GM18498 (cell line): Measurements from ENCODE around the gene PDE3B.
A peak's percentile ranks its signal among the peaks of the same experiment; 100 is the strongest.
"Not testable (repeated sequence)": the region's sequence is repeated elsewhere in the genome, so short reads cannot be mapped to it uniquely, and the experiment has no call there.

Experiments
- ATAC-seq: cut with Tn5 transposase; IDR thresholded peaks from one replicate; pipeline ENCODE4 v1.9.1; 2021; ENCODE audit warnings: mild to moderate bottlenecking, moderate library complexity; ENCODE audit not compliant: unreplicated experiment

PDE3B gene

DNA sequence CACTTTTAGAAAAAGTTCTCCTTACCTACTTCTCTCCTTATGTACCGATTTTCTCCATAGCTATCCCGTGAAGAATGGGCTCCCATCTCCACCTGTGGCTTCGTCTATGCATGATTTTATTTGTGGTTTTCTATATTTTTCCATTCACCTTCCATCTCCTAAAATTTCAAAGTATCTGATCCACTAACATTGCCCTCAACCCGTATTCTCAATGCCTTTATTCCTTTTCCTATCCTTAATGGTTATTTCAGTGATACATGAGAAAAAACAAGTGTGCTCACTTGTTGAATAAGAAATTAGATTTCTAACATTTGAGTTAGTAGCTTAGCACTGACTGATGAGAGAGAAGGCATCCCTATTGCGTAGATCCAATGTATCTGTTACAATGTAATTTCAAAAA lies 231.6 kb downstream of the PDE3B start:
- ATAC-seq: no peak

DNA sequence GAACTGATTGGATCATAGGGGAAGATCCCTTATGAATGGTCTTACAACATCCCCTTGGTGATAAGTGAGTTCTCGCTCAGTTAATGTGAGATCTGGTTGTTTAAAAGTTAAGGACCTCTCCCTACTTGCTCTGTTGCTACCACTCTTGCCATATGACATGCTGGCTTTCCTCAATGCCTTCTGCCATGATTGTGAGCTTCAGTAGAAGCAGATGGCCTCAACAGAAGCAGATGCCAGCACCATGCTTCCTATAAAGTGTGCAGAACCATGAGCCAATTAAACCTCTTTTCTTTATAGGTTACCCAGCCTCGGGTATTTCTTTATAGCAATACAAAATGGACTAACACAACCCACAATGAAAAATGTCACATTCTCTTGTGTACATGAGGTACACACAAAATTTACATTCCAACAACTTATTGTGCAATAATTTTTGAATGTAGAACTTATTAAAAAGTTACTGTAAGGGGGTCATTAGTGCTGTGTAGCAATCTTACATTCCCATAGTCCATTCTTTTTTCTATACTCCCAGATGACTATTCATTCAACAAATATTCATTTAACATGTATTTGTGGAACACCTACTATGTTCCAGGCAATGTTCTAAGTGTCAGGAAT lies 238.1 kb downstream of the PDE3B start:
- ATAC-seq: no peak

DNA sequence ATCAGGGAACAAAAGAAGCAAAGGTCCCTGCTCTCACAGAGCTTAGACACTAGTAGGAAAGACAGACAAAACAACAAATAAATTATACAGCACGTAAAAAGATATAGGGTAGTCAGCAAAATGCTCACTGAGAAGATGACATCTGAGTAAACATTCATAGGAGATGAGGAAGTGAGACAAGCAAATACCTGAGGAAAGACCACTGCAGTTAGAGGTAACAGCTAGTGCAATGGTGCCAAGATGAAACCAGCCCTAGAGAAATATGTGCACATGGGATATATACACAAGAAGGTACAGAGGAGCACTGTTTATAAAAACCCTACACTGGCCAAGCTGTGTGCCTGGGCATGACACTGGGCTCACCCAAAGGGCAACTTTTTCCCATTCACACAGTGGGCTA lies 238.6 kb downstream of the PDE3B start:
- ATAC-seq: no peak

GRCh38 chr11:14883683-14884082 lies 240.1 kb downstream of the PDE3B start:
- ATAC-seq: not testable (repeated sequence)

DNA sequence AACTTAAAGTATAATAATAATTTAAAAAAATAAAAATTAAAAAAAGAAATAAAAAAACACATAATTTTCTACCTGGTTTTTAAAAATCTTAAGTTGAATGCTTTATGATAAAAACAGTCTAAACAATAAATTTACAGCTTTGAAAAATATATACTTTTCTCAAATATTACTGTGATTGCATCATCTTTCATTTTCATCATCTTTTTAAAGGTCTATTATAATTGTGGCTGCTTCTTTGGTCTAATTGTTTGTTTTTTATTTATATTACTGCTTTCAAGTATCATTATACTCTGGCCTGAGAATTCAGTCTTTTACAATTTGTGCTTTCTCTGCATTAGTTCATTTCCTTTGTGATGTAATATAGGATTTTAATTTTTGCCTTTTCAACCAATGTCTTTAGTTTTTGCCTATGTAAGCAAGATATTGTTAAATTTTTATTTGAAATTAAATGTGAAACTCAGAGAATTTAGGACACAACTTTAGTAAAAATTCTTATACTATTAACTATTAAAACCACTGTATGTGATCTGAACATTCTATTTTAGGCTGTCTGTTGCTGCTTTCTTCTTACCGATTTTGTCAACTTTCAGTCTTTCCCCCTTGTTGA lies 241.2 kb downstream of the PDE3B start:
- ATAC-seq: no peak

GRCh38 chr11:14886513-14886912 lies 242.9 kb downstream of the PDE3B start:
- ATAC-seq: no peak

- peak; percentile 59 for ATAC-seq
Observed at GRCh38 chr11:14891143-14892035, 247.8 kb downstream of the PDE3B start.

GRCh38 chr11:14892036-14892556 lies 248.5 kb downstream of the PDE3B start, which contains the start of gene CYP2R1:
Gene CYP2R1 (minus strand): TSS chr11:14892231. CDS start chr11:14892205, 26 bp downstream.
- peak; percentile 97 for ATAC-seq

DNA sequence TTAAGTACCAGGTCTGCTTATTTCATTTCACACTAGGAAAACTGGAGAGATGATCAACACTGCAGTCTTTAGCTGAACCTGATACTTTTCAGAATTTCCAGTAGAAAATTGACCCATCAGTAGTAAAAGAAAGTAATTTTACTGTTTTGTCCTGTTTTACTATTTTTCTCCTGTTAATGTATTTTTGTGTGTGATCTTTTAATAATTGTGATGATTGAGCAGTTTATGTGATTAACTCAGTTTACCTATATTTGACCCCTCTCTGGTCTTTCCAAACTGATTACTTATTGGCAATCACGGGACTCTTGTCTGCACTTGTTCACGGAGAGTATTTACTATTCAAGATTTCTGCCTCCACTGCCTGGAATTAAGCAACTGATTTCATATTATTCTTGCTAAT lies 249.0 kb downstream of the PDE3B start:
- ATAC-seq: no peak

DNA sequence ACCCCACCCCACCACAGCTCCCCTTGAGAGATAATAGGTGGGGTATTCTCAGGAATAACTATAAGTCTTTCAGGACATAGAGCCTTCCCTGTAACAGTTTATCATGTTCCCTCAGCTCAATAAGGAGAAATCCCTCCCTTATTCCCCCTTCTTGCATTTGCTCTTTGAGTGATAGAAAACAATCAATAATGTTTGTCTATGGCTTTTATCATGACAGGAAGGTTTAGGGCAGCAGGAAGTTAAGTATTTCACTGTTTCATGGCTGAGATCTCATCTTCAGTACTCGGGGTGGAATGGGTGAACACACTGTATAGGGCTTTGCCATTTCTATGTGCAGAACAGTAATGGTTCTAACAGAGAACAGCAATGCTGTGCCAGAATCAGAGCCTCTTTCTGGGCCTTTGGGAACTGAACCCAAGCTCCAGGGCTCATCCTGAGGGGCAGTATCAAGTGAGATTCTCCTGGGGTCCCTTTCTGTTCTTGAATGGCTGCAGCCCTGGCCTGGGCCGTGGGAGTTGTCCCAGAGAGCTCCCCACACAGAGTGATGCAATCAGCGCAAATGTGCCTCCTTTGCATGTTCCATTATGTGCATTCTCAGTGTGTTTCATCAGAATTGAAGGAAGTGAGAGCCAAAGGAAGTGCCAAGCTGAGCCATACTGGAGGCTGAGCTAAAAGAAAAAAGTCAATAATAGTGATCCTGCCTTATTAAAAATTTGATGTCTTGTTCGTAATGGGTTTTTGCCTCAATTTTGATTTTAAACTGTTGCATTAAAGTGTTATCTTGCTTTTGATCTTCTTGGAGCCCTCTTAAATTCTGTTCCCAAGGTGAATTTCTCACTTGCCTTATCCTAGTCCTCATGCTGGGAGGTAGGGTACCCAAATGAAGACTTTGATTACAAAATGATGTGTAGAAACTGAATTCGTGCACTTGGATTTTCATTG lies 251.3 kb downstream of the PDE3B start:
- ATAC-seq: no peak

GRCh38 chr11:14898355-14898754 lies 254.8 kb downstream of the PDE3B start:
- ATAC-seq: no peak

DNA sequence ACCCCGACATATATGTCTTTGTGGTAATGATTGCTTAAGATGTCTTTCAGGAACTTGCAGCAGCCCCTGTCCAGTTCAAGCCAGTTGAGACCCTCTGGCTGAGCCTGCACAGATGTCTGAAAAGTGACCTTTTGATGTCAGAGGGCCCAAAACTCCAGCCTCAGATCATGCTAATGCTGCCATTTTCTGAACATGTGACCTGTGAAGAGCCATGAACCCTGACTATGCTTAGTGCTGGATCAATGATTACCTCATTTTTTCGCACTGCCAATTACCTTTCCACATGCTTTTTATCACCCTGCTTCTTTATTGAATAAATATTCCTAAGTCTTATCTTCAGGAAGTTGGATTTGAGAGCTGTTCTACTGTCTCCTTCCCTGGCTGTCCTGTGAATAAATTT lies 255.3 kb downstream of the PDE3B start:
- no peak for ATAC-seq

DNA sequence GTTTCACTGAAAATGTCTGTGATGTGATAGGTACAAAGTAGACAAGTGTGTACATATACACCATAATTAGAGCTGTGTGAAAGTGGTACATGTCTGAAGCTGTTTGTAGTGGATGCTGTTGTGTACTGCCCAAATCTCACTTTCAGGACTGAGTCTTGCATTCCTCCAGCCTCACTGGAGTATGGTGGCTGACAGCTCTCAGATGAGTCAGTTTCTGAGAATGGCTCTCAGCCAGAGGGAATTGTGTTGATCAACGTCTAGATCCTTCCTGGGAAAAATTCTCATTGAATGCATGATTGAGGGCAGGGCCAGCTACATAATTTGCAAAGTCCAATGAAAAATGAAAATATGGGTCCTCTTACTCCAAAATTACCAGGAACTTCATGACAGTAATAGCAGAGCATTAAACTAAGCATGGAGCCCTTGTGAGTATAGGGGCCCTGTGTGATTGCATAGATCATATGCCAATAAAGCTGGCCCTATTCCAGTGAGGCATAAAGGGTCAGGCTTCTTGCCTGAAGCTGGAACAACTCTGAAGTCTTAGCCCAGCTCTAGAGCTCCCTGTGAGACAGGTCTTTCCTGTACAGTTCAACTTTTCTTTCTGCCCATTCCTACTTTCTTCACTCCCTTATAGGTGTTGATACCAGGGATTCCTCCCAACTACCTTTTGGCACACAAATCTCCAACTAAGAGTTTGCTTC lies 259.2 kb downstream of the PDE3B start:
- ATAC-seq: no peak

GRCh38 chr11:14904745-14905103 lies 261.1 kb downstream of the PDE3B start:
- ATAC-seq: peak; percentile 50

- ATAC-seq: peak; percentile 77
Observed at GRCh38 chr11:14905104-14906033, 261.8 kb downstream of the PDE3B start.

DNA sequence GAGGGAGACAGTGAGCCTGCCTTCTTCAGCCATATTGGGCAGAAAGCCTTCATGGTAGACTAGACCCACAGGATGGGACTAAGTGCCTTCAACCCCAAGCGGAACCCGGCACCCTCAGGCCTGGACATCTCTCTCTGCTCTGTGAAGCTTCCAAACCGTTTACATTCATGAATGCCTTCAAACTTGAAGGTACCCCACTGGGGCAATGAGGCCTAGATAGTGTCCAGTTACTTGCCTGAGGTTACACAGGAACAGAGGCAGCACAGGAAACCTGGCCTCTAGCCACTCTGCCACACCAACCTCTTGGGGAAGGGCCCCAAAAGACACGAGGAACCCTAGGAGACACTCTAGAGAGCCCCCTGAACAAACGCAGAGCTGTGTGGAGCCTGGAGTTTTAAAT lies 263.0 kb downstream of the PDE3B start:
- ATAC-seq: no peak

GRCh38 chr11:14906993-14907392 lies 263.4 kb downstream of the PDE3B start:
- ATAC-seq: no peak

- ATAC-seq: peak; percentile 46
Observed at GRCh38 chr11:14907411-14908213, 264.0 kb downstream of the PDE3B start.
